H9 (cell line): Measurements from ENCODE around the gene RAI1. TPM values are rescaled to one million over a fixed set of nuclear protein-coding genes. Genes with fewer than 3 reads are reported as not detected.
A peak's percentile ranks its signal among the peaks of the same experiment; 100 is the strongest.

Experiments used
- DNase-seq: peaks from one replicate; pipeline ENCODE4 v3.0.0-alpha.2; 2017
- H2AFZ ChIP-seq: one replicate; pipeline ENCODE4 v1.6.1; 2013; ENCODE audit warnings: mild to moderate bottlenecking, low read length, control low read depth, moderate library complexity
- H2AK5ac ChIP-seq: 2 replicates; pipeline ENCODE4 v1.6.1; 2013; ENCODE audit warnings: low read length, control low read depth, mixed read lengths; ENCODE audit not compliant: insufficient read length
- H2BK120ac ChIP-seq: one replicate; pipeline ENCODE4 v1.6.1; 2013; ENCODE audit warnings: low read depth, mild to moderate bottlenecking, low read length, control low read depth, inconsistent platforms; ENCODE audit not compliant: poor library complexity, severe bottlenecking
- H2BK12ac ChIP-seq: 2 replicates; pipeline ENCODE4 v1.6.1; 2013; ENCODE audit warnings: low read length, control low read depth, mixed read lengths, low read depth; ENCODE audit not compliant: insufficient read length
- H2BK15ac ChIP-seq: 2 replicates; pipeline ENCODE4 v1.6.1; 2013; ENCODE audit warnings: low read depth, low read length, control low read depth
- H2BK20ac ChIP-seq: one replicate; pipeline ENCODE4 v1.6.1; 2013; ENCODE audit warnings: low read depth, mild to moderate bottlenecking, low read length, control low read depth, inconsistent platforms; ENCODE audit not compliant: poor library complexity, severe bottlenecking
- H2BK5ac ChIP-seq: 2 replicates; pipeline ENCODE4 v1.6.1; 2013; ENCODE audit warnings: low read length, control low read depth, mixed read lengths; ENCODE audit not compliant: insufficient read length
- H3K14ac ChIP-seq: 2 replicates; pipeline ENCODE4 v1.6.1; 2013; ENCODE audit warnings: low read length, control low read depth; ENCODE audit not compliant: insufficient read depth
- H3K18ac ChIP-seq: 2 replicates; pipeline ENCODE4 v1.6.1; 2013; ENCODE audit warnings: low read depth, mild to moderate bottlenecking, mixed read lengths, low read length, control low read depth; ENCODE audit not compliant: insufficient read length
- H3K23ac ChIP-seq: 2 replicates; pipeline ENCODE4 v1.6.1; 2013; ENCODE audit warnings: low read length, control low read depth, mixed read lengths, low read depth; ENCODE audit not compliant: insufficient read length
- H3K23me2 ChIP-seq: 2 replicates; pipeline ENCODE4 v1.6.1; 2013; ENCODE audit warnings: low read depth, mild to moderate bottlenecking, mixed read lengths, low read length, control low read depth; ENCODE audit not compliant: insufficient read length, poor library complexity, severe bottlenecking
- H3K27ac ChIP-seq: 2 replicates; pipeline ENCODE4 v1.5.1; 2013; ENCODE audit warnings: low read length, control low read depth, mixed read lengths, low read depth; ENCODE audit not compliant: insufficient read length
- H3K27me3 ChIP-seq: 2 replicates; pipeline ENCODE4 v1.6.1; 2013; ENCODE audit warnings: low read length, control low read depth, inconsistent platforms; ENCODE audit not compliant: insufficient read depth
- H3K4ac ChIP-seq: 2 replicates; pipeline ENCODE4 v1.6.1; 2013; ENCODE audit warnings: low read depth, mild to moderate bottlenecking, control low read depth, inconsistent platforms, low read length, moderate library complexity
- H3K4me1 ChIP-seq: 2 replicates; pipeline ENCODE4 v1.6.1; 2013; ENCODE audit warnings: low read length, control low read depth, inconsistent platforms; ENCODE audit not compliant: insufficient read depth
- H3K4me2 ChIP-seq: 2 replicates; pipeline ENCODE4 v1.6.1; 2013; ENCODE audit warnings: low read length, control low read depth, mixed read lengths; ENCODE audit not compliant: insufficient read length, insufficient read depth
- H3K56ac ChIP-seq: 2 replicates; pipeline ENCODE4 v1.6.1; 2013; ENCODE audit warnings: low read depth, mild to moderate bottlenecking, mixed read lengths, low read length, control low read depth; ENCODE audit not compliant: insufficient read length
- H3K79me1 ChIP-seq: 2 replicates; pipeline ENCODE4 v1.6.1; 2013; ENCODE audit warnings: low read depth, mild to moderate bottlenecking, moderate library complexity, low read length, control low read depth, inconsistent platforms; ENCODE audit not compliant: insufficient read depth, poor library complexity, severe bottlenecking
- H3K79me2 ChIP-seq: 2 replicates; pipeline ENCODE4 v1.6.1; 2013; ENCODE audit warnings: low read length, control low read depth, inconsistent platforms; ENCODE audit not compliant: insufficient read depth
- H3K9ac ChIP-seq: 2 replicates; pipeline ENCODE4 v1.6.1; 2013; ENCODE audit warnings: low read length, control low read depth, mixed read lengths; ENCODE audit not compliant: insufficient read length; ENCODE audit errors: extremely low read depth
- H3K9me3 ChIP-seq: one replicate; pipeline ENCODE4 v1.6.1; 2013; ENCODE audit warnings: low read depth, low read length, inconsistent platforms; ENCODE audit not compliant: control insufficient read depth
- H3T11ph ChIP-seq: one replicate; pipeline ENCODE4 v1.6.1; 2013; ENCODE audit warnings: mild to moderate bottlenecking, low read length, control low read depth, inconsistent platforms
- H4K20me1 ChIP-seq: one replicate; pipeline ENCODE4 v1.6.1; 2013; ENCODE audit not compliant: control insufficient read depth, insufficient read length, insufficient read depth
- H4K5ac ChIP-seq: 2 replicates; pipeline ENCODE4 v1.6.1; 2013; ENCODE audit warnings: low read depth, mild to moderate bottlenecking, mixed read lengths, low read length, control low read depth; ENCODE audit not compliant: insufficient read length
- H4K8ac ChIP-seq: replicated peaks from 2 replicates; pipeline ENCODE4 v1.6.1; 2013; ENCODE audit warnings: low read length, control low read depth, mixed read lengths, low read depth; ENCODE audit not compliant: insufficient read length
- H4K91ac ChIP-seq: 2 replicates; pipeline ENCODE4 v1.6.1; 2013; ENCODE audit warnings: low read depth, mild to moderate bottlenecking, moderate library complexity, mixed read lengths, low read length, control low read depth; ENCODE audit not compliant: insufficient read length
- H3K27ac Mint-ChIP-seq, 3 experiments: 2 replicates in 2 of 3; 3 replicates in 1 of 3; pipeline ENCODE4 v1.8.0; 2020 to 2021; ENCODE audit warnings: mixed read lengths in 3 of 3, mild to moderate bottlenecking in 1 of 3, moderate library complexity in 1 of 3
- H3K27me3 Mint-ChIP-seq: 2 replicates; pipeline ENCODE4 v1.8.0; 2021; ENCODE audit warnings: low read depth, mild to moderate bottlenecking, moderate library complexity, mixed read lengths
- H3K36me3 Mint-ChIP-seq, 3 experiments: 2 replicates in 2 of 3; 3 replicates in 1 of 3; pipeline ENCODE4 v1.8.0; 2020 to 2021; ENCODE audit warnings: low read depth in 3 of 3, mixed read lengths in 3 of 3; ENCODE audit not compliant: insufficient read depth in 1 of 3
- H3K4me1 Mint-ChIP-seq, 2 experiments: 2 replicates each; pipeline ENCODE4 v1.8.0; 2020; ENCODE audit warnings: mixed read lengths in 2 of 2
- H3K4me3 Mint-ChIP-seq, 2 experiments: 2 replicates in 1 of 2; 3 replicates in 1 of 2; pipeline ENCODE4 v1.8.0; 2020 to 2021; ENCODE audit warnings: mild to moderate bottlenecking in 2 of 2, mixed read lengths in 2 of 2, moderate library complexity in 1 of 2
- H3K9me3 Mint-ChIP-seq, 2 experiments: 2 replicates in 1 of 2; 3 replicates in 1 of 2; pipeline ENCODE4 v1.8.0; 2020; ENCODE audit warnings: mild to moderate bottlenecking in 2 of 2, mixed read lengths in 2 of 2, moderate library complexity in 1 of 2
- CTCF ChIP-seq: fragments of 200-600 bp; sonication (generic); conservative IDR thresholded peaks from 3 replicates; pipeline ENCODE4 v1.8.0; 2021; ENCODE audit warnings: antibody characterized with exemption, mild to moderate bottlenecking
- WGBS: extraction: QIAGEN DNeasy Blood & Tissue Kit; methylation state at CpG from one replicate; pipeline ENCODE4 v1.1.7; 2013; ENCODE audit warnings: missing lambda C conversion rate, low lambda C conversion rate, mixed read lengths; ENCODE audit not compliant: insufficient read length; ENCODE audit errors: extremely low coverage; 5-methylcytosine and 5-hydroxymethylcytosine counted together
- total RNA-seq: library from RNA; stranded (reverse); gene quantifications from 2 replicates; pipeline ENCODE4 v1.2.1, GENCODE V29; 2021

Gene RAI1
- total RNA-seq, 1 experiment from 2014 or later: 1.5 TPM

- Histone ChIP-seq H3K9me3 (no peaks in the 10 kb centered on the region), H2BK15ac (no peak overlapping the region), H4K91ac (no peak overlapping the region), H4K8ac (no peak overlapping the region), H3K27me3 (peaks cover 78% of the 10 kb centered on the region), H3K18ac (no peak overlapping the region), H3K9ac (no peak overlapping the region), H3K14ac (no peak overlapping the region), H2BK5ac (no peak overlapping the region), H3K79me1 (no peaks in the 10 kb centered on the region), H4K20me1 (peaks cover 2% of the 10 kb centered on the region), H2AFZ (no peak overlapping the region), H4K5ac (no peak overlapping the region), H3K23me2 (no peaks in the 10 kb centered on the region), H3K56ac (no peak overlapping the region), H2AK5ac (no peak overlapping the region), H3K4ac (no peak overlapping the region), H2BK12ac (no peak overlapping the region), H3K23ac (no peak overlapping the region), H3K27ac (no peak overlapping the region), H3K4me1 (peaks cover 6% of the 10 kb centered on the region; the same call in 1 of the 2 replicates), H3K79me2 (no peaks in the 10 kb centered on the region), H3T11ph (no peak overlapping the region), H3K4me2 (no peak overlapping the region), H2BK120ac (no peak overlapping the region), H2BK20ac (no peak overlapping the region)
- no CpG with 5 or more reads among the region's 5 CpGs for WGBS
- Mint-ChIP-seq H3K36me3 (peaks cover 0 to 2% (median 0%) of the 10 kb centered on the region in 3 experiments; a peak in 2 of 7 replicates), H3K4me1 (peaks cover 35 to 62% of the 10 kb centered on the region in 2 experiments), H3K27me3 (peaks cover 99% of the 10 kb centered on the region), H3K9me3 (peaks cover 0 to 5% of the 10 kb centered on the region in 2 experiments; a peak in 2 of 5 replicates), H3K4me3 (peak overlapping the region in 1 of 2 experiments; percentile 74; a peak in 1 of 5 replicates), H3K27ac (no peak overlapping the region; a peak in 1 of 7 replicates)
- TF ChIP-seq CTCF: no peak
- DNase-seq: no peak
These were observed 20.4 kb downstream of the RAI1 start for GRCh38 chr17:17701658-17702057.
